Tibial artery (tissue), 4 donors: ENCODE results near the gene SYNJ2.
"Not testable (repeated sequence)": the region's sequence is repeated elsewhere in the genome, so short reads cannot be mapped to it uniquely, and the experiment has no call there.

Experiments used
- DNase-seq, 2 donors: peaks; one replicate each; pipeline ENCODE4 v3.0.0-alpha.2; 2019
- H3K27ac ChIP-seq, 2 donors: fragments of 200-600 bp; sonication (generic) in 1 of 2; 1 replicate in 1 of 2; 2 replicates in 1 of 2; pipeline ENCODE4 v1.5.1; 2018 to 2019; ENCODE audit warnings: mild to moderate bottlenecking in 1 of 2
- H3K27me3 ChIP-seq, 2 donors: fragments of 200-600 bp; sonication (generic) in 1 of 2; one replicate each; pipeline versions ENCODE4 v1.5.1 to v1.6.0; 2016 to 2019
- H3K36me3 ChIP-seq, 3 donors: fragments of 200-600 bp; sonication (generic) in 2 of 3; one replicate each; pipeline ENCODE4 v1.5.1; 2016 to 2019; ENCODE audit warnings: mild to moderate bottlenecking in 2 of 3
- H3K4me1 ChIP-seq, 4 donors: fragments of 200-600 bp; sonication (generic) in 2 of 4; 1 replicate in 3 of 4; 2 replicates in 1 of 4; pipeline ENCODE4 v1.5.1; 2016 to 2019
- H3K4me3 ChIP-seq, 2 donors: fragments of 200-600 bp; sonication (generic) in 1 of 2; 1 replicate in 1 of 2; 2 replicates in 1 of 2; pipeline ENCODE4 v1.5.1; 2018 to 2019; ENCODE audit warnings: mild to moderate bottlenecking in 2 of 2
- H3K9me3 ChIP-seq, 3 donors: fragments of 200-600 bp; sonication (generic) in 1 of 3; one replicate each; pipeline ENCODE4 v1.5.1; 2016 to 2019
- CTCF ChIP-seq, 2 experiments: fragments of 200-600 bp in 1 of 2; fragments of 450-650 bp in 1 of 2; IDR thresholded peaks; one replicate each; pipeline ENCODE4 v1.5.1; 2017 to 2019; ENCODE audit warnings: antibody characterized with exemption in 2 of 2, mild to moderate bottlenecking in 1 of 2, moderate library complexity in 1 of 2
- intact Hi-C: fragments of 100-400 bp; cut with DNase I; formaldehyde crosslinking; loops from one replicate; pipeline ENCODE4 v1.15.0; 2023; ENCODE audit warnings: low total_unique reads

Gene SYNJ2

DNA sequence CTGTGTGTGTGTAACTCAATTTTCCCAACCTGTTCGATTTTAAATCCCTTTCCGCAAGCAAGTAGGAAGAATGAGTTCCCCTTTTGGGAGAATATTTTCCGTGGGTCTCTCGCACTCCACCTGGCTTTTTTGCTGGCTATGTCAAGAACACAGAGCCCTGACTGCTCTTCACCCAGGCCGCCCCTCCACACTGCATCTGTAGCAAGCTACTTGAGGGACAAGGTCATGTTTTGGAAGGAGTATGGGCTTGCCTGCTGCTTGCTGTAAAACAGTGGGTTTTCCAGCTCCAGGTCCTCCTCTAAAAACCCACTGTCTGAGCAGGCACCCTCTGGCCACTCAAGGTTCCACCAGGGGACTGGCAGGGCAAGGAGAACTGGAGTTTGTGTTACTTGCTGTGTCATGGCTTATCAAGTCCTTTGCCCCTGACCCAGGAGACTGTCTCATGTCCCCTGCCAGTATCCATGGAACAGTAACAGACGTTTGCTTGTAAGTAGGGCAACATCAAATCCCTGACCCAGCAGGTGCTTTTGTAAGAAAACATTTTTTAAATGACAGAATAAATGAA is 35.5 kb upstream of the SYNJ2 start:
- Histone ChIP-seq H3K4me3 (no peak overlapping the region), H3K9me3 (peaks cover 3 to 19% (median 10%) of the 10 kb centered on the region in 3 donors), H3K27ac (no peak overlapping the region), H3K36me3 (peaks cover 45 to 53% (median 51%) of the 10 kb centered on the region in 3 donors), H3K27me3 (no peaks in the 10 kb centered on the region), H3K4me1 (no peaks in the 10 kb centered on the region)
- intact Hi-C loops: no loop called here
- no peak for DNase-seq
- TF ChIP-seq CTCF (IDR thresholded peaks at IDR 0.05): no peak

DNA sequence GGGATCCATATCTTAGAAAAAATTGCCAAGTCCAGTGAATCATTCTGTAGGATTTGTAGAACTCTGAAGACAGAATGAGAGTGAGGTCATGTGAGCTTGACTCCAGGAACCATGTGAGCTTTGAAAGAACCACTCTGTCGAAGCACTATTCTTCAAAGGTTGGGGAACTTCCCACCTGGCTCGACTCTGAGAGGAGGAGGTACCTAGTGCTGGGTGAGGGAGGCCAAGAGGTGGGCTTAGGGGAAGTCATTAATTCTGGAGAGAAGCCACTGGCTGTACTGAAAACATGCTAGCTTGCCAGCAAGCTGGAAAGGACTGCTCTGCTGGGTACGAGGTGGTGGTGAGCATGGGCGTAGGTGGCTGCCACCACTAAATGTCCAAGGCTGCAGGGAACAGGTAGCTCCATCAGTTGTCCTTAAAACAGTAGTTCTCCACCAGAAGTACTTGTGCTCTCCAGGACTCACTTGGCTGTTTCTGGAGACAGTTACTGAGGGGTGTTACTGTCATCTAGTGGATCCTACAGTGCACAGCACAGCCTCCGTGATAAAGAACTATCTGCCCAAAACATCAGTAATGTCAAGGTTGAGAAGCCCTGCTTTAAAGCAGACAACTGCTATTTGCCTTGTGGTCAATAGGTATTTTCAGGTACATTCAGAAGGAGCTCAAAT is 34.7 kb upstream of the SYNJ2 start:
- no peak for TF ChIP-seq CTCF (IDR thresholded peaks at IDR 0.05)
- intact Hi-C loops: no loop called here
- Histone ChIP-seq H3K4me1 (no peaks in the 10 kb centered on the region), H3K27ac (no peak overlapping the region), H3K36me3 (peaks cover 37 to 44% (median 43%) of the 10 kb centered on the region in 3 donors), H3K4me3 (no peak overlapping the region), H3K9me3 (peaks cover 3 to 19% (median 10%) of the 10 kb centered on the region in 3 donors), H3K27me3 (no peaks in the 10 kb centered on the region)
- DNase-seq: no peak

GRCh38 chr6:157950899-157951298 is 30.8 kb upstream of the SYNJ2 start:
- H3K36me3 ChIP-seq, H3K27me3 ChIP-seq, intact Hi-C loops, H3K4me3 ChIP-seq, H3K27ac ChIP-seq, DNase-seq: not testable (repeated sequence)
- peaks cover 0 to 12% (median 4%) of the 10 kb centered on the region in 4 donors for H3K4me1 ChIP-seq
- peaks cover 3 to 19% (median 10%) of the 10 kb centered on the region in 3 donors for H3K9me3 ChIP-seq

DNA sequence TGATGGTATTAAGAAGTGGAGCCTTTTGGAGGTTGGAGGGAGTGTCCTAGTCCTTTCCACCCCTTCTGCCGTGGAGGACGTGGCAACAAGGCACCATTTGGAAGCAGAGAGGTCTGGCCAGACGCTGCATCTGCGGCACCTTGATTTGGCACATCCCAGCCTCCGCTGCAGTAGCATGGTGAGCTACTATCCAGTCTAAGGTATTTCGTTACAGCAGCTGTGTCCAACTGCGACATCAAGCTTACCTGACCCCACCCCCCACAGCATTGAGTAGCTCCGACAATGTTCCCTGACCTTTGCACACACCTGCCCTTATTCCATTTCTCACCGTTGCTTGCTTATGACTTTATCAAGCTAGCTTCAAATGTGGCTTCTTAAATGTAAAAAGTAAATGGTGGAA is 29.8 kb upstream of the SYNJ2 start:
- peaks cover 3 to 19% (median 10%) of the 10 kb centered on the region in 3 donors for H3K9me3 ChIP-seq
- peaks cover 0 to 12% (median 4%) of the 10 kb centered on the region in 4 donors for H3K4me1 ChIP-seq
- intact Hi-C loops: no loop called here
- DNase-seq: no peak
- H3K4me3 ChIP-seq: no peak overlapping the region
- no peak for TF ChIP-seq CTCF (IDR thresholded peaks at IDR 0.05)
- no peak overlapping the region for H3K27ac ChIP-seq
- no peaks in the 10 kb centered on the region for H3K27me3 ChIP-seq
- peaks cover 0 to 4% (median 0%) of the 10 kb centered on the region in 3 donors for H3K36me3 ChIP-seq

DNA sequence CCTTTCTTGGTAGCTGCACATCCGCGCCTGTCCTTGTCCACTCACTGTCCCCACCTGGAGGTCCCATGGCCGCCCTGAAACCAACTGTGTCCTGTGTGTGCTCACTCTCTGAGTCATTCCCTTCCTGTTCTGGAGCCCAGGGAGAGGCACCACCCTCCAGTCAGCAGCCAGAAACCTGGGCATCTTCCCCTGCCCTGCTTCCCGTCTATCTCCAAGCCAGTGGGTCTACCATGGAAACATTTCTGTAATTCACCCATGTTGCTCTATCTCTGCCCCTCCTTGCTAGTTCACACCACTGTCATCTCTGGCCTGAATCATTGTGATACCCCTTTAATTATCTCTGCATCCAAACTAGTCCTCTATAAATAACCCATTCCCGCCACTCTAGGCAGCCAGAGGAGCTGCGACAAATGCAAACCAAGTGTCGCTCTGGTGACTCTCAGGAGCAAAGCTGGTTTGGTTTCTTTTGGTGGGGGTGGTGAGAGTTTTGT is 28.8 kb upstream of the SYNJ2 start:
- no peak overlapping the region for H3K27ac ChIP-seq
- no peak for TF ChIP-seq CTCF (IDR thresholded peaks at IDR 0.05)
- H3K4me3 ChIP-seq: no peak overlapping the region
- H3K27me3 ChIP-seq: no peaks in the 10 kb centered on the region
- peaks cover 3 to 23% (median 14%) of the 10 kb centered on the region in 3 donors for H3K9me3 ChIP-seq
- intact Hi-C loops: no loop called here
- DNase-seq: no peak
- H3K4me1 ChIP-seq: peaks cover 0 to 12% (median 4%) of the 10 kb centered on the region in 4 donors
- peaks cover 0 to 2% (median 0%) of the 10 kb centered on the region in 3 donors for H3K36me3 ChIP-seq

DNA sequence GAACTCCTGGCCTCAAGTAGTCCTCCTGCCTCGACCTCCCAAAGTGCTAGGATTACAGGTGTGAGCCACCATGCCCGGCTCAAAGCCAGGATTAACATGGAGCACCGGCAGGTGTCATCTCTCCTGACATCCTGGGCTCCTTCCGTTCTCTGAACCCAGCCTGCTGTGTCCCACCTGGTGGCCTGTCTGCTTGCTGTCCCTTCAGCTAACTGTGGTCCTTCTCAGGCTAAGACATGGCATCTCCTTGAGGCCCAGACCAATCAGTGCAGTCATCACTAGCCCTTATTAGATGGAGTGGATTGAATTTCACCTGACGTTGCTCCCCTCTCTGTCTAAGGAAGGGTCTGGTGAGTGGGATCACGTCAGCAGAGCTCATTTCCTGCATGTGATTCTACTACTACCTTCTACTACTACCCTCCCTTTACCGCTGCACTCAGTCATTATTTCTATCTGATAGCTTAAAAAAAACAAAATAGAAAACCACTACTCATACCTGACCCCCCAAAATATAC is 28.0 kb upstream of the SYNJ2 start:
- TF ChIP-seq CTCF (IDR thresholded peaks at IDR 0.05): no peak
- Histone ChIP-seq H3K36me3 (no peaks in the 10 kb centered on the region), H3K27ac (peak overlapping the region; percentile 32 to 37)

More for the DNA sequence above, 28.0 kb upstream of the SYNJ2 start:
- no peak for DNase-seq
- intact Hi-C loops: no loop called here
- peaks cover 0 to 12% (median 4%) of the 10 kb centered on the region in 4 donors for H3K4me1 ChIP-seq
- peak overlapping the region in 1 of 2 donors; percentile 3 for H3K4me3 ChIP-seq
- no peaks in the 10 kb centered on the region for H3K27me3 ChIP-seq
- peaks cover 3 to 29% (median 21%) of the 10 kb centered on the region in 3 donors for H3K9me3 ChIP-seq
